HL-60/S4 treated with phorbol 12-myristate 13-acetate at 8.2 ng/mL for 4 days and 3 days (cell line): ENCODE measurements around the gene PTPRG.
"Not testable (repeated sequence)": the region's sequence is repeated elsewhere in the genome, so short reads cannot be mapped to it uniquely, and the experiment has no call there.

ENCODE experiments used
- in situ Hi-C: fragments of 300-500 bp; cut with MboI; formaldehyde crosslinking; loops from 2 replicates; pipeline ENCODE4 v1.15.0; 2022; ENCODE audit warnings: low sequenced_read_pairs

The PTPRG gene

GRCh38 chr3:61813636-61814035 is 252.3 kb downstream of the PTPRG start:
- in situ Hi-C loops: no loop called here

- in situ Hi-C loops: no loop called here
Measured at GRCh38 chr3:61814674-61815073, 253.3 kb downstream of the PTPRG start.

- in situ Hi-C loops: not testable (repeated sequence)
Measured at GRCh38 chr3:61816304-61816703, 254.9 kb downstream of the PTPRG start.

GRCh38 chr3:61819861-61820260 is 258.5 kb downstream of the PTPRG start:
- in situ Hi-C loops: no loop called here

GRCh38 chr3:61820306-61820992 is 259.1 kb downstream of the PTPRG start:
- in situ Hi-C loops: no loop called here

GRCh38 chr3:61821823-61822251 is 260.5 kb downstream of the PTPRG start:
- in situ Hi-C loops: no loop called here

GRCh38 chr3:61822588-61822987 is 261.2 kb downstream of the PTPRG start:
- in situ Hi-C loops: no loop called here

GRCh38 chr3:61824553-61825135 is 263.3 kb downstream of the PTPRG start:
- in situ Hi-C loops: no loop called here

GRCh38 chr3:61826161-61826560 is 264.8 kb downstream of the PTPRG start:
- in situ Hi-C loops: no loop called here

GRCh38 chr3:61828184-61828874 is 267.0 kb downstream of the PTPRG start:
- in situ Hi-C loops: no loop called here

GRCh38 chr3:61828880-61829721 is 267.7 kb downstream of the PTPRG start:
- in situ Hi-C loops: no loop called here

- in situ Hi-C loops: no loop called here
Measured at GRCh38 chr3:61829722-61830350, 268.5 kb downstream of the PTPRG start.

GRCh38 chr3:61831973-61832372 is 270.6 kb downstream of the PTPRG start:
- in situ Hi-C loops: no loop called here

GRCh38 chr3:61832375-61833229 is 271.2 kb downstream of the PTPRG start:
- in situ Hi-C loops: no loop called here

GRCh38 chr3:61839256-61839655 is 277.9 kb downstream of the PTPRG start:
- in situ Hi-C loops: no loop called here

- in situ Hi-C loops: no loop called here
Measured at GRCh38 chr3:61841111-61841845, 279.9 kb downstream of the PTPRG start.

- in situ Hi-C loops: no loop called here
Measured at GRCh38 chr3:61841988-61842387, 280.6 kb downstream of the PTPRG start.

GRCh38 chr3:61844346-61844745 is 283.0 kb downstream of the PTPRG start:
- in situ Hi-C loops: no loop called here

GRCh38 chr3:61846488-61846887 is 285.1 kb downstream of the PTPRG start:
- in situ Hi-C loops: no loop called here
